ENCODE data around the gene MS4A6E.
"Not testable (repeated sequence)": the region's sequence is repeated elsewhere in the genome, so short reads cannot be mapped to it uniquely, and the experiment has no call there.

MS4A6E gene

GRCh38 chr11:60336767-60337391, 9.8 kb downstream of the MS4A6E start:
- no peak for DNase-seq (ENCODE audit: low read depth in 2 of 2)

GRCh38 chr11:60338053-60338452, 11.0 kb downstream of the MS4A6E start:
- DNase-seq (ENCODE audit: low read depth in 2 of 2), result no peak

- no peak for DNase-seq (ENCODE audit: low read depth in 2 of 2)
Measured at GRCh38 chr11:60339356-60339755, 12.3 kb downstream of the MS4A6E start.

- no peak for DNase-seq (ENCODE audit: low read depth in 2 of 2)
Measured at GRCh38 chr11:60343094-60343704, 16.1 kb downstream of the MS4A6E start.

GRCh38 chr11:60344146-60344545, 17.1 kb downstream of the MS4A6E start:
- DNase-seq (ENCODE audit: low read depth in 2 of 2), result no peak

GRCh38 chr11:60345489-60345888, 18.4 kb downstream of the MS4A6E start:
- peak in 1 of 2 donors; percentile 5 for DNase-seq (ENCODE audit: low read depth in 2 of 2)

- no peak for DNase-seq (ENCODE audit: low read depth in 2 of 2)
Measured at GRCh38 chr11:60347084-60347797, 20.2 kb downstream of the MS4A6E start.

- DNase-seq (ENCODE audit: low read depth in 2 of 2), result no peak
Measured at GRCh38 chr11:60348116-60348515, 21.1 kb downstream of the MS4A6E start.

GRCh38 chr11:60349990-60350389, 22.9 kb downstream of the MS4A6E start:
- DNase-seq (ENCODE audit: low read depth in 2 of 2), result no peak

GRCh38 chr11:60357771-60358170, 30.7 kb downstream of the MS4A6E start:
- DNase-seq (ENCODE audit: low read depth in 2 of 2), result no peak

GRCh38 chr11:60360621-60361020, 33.6 kb downstream of the MS4A6E start:
- no peak for DNase-seq (ENCODE audit: low read depth in 2 of 2)

GRCh38 chr11:60362241-60362640, 35.2 kb downstream of the MS4A6E start:
- no peak for DNase-seq (ENCODE audit: low read depth in 2 of 2)

- DNase-seq (ENCODE audit: low read depth in 2 of 2), result peak; percentile 16 to 30
Measured at GRCh38 chr11:60363542-60364470, 36.8 kb downstream of the MS4A6E start.

GRCh38 chr11:60366262-60366904, 39.3 kb downstream of the MS4A6E start:
- not testable (repeated sequence) for DNase-seq (ENCODE audit: low read depth in 2 of 2)

- no peak for DNase-seq (ENCODE audit: low read depth in 2 of 2)
Measured at GRCh38 chr11:60367009-60367408, 40.0 kb downstream of the MS4A6E start.

- no peak for DNase-seq (ENCODE audit: low read depth in 2 of 2)
Measured at GRCh38 chr11:60367896-60368295, 40.8 kb downstream of the MS4A6E start.

GRCh38 chr11:60370252-60370810, 43.3 kb downstream of the MS4A6E start:
- no peak for DNase-seq (ENCODE audit: low read depth in 2 of 2)

- no peak for DNase-seq (ENCODE audit: low read depth in 2 of 2)
Measured at GRCh38 chr11:60370811-60371298, 43.8 kb downstream of the MS4A6E start.

GRCh38 chr11:60371386-60371785, 44.3 kb downstream of the MS4A6E start:
- DNase-seq (ENCODE audit: low read depth in 2 of 2), result no peak

- DNase-seq (ENCODE audit: low read depth in 2 of 2), result no peak
Measured at GRCh38 chr11:60371854-60372253, 44.8 kb downstream of the MS4A6E start.

GRCh38 chr11:60372767-60373166, 45.7 kb downstream of the MS4A6E start:
- DNase-seq (ENCODE audit: low read depth in 2 of 2), result no peak
